IMR-90 (cell line): ENCODE measurements around the gene PCSK5. TPM values are rescaled to one million over a fixed set of nuclear protein-coding genes. Genes with fewer than 3 reads are reported as not detected.

Experiments
- ATAC-seq: fragments of 200-7000 bp; cut with Tn5 transposase; 2 replicates; pipeline ENCODE4 v1.9.1; 2020; ENCODE audit warnings: low read depth, mild to moderate bottlenecking, moderate library complexity
- BruUV-seq: library from RNA; stranded (reverse); fragments of 400-500 nt; replicated peaks from 2 replicates; lab custom pipeline; 2021; lab: Mats Ljungman, UMichigan
- CTCF ChIA-PET: fragments of 300-600 bp; formaldehyde crosslinking; extraction: SDS; loops from one replicate; lab custom pipeline; 2021; ENCODE audit warnings: antibody characterized with exemption; lab: Yijun Ruan, JAX
- POLR2A ChIA-PET: fragments of 300-600 bp; sonication (Branson Sonifier 250); formaldehyde crosslinking; loops from one replicate; lab custom pipeline; 2022; ENCODE audit warnings: antibody characterized with exemption; ENCODE audit not compliant: unreplicated experiment; lab: Charles Lee
- DNase-seq: peaks from one replicate; pipeline ENCODE4 v3.0.0; 2013
- H2AFZ ChIP-seq: replicated peaks from 2 replicates; pipeline ENCODE3; 2013; ENCODE audit warnings: low read length, mild to moderate bottlenecking; ENCODE audit not compliant: poor library complexity
- H2AK5ac ChIP-seq: 2 replicates; pipeline ENCODE4 v1.6.1; 2013; ENCODE audit warnings: low read depth, low read length, inconsistent platforms
- H2AK9ac ChIP-seq: replicated peaks from 2 replicates; pipeline ENCODE3; 2013; ENCODE audit warnings: mild to moderate bottlenecking, low read depth, low read length, moderate library complexity; ENCODE audit not compliant: poor library complexity
- H2BK120ac ChIP-seq: 2 replicates; pipeline ENCODE4 v1.6.1; 2013; ENCODE audit warnings: low read depth, low read length, inconsistent platforms
- H2BK15ac ChIP-seq: 3 replicates; pipeline ENCODE4 v1.6.1; 2013; ENCODE audit warnings: low read depth, low read length, inconsistent platforms
- H2BK20ac ChIP-seq: 2 replicates; pipeline ENCODE4 v1.6.1; 2013; ENCODE audit warnings: low read depth, mild to moderate bottlenecking, inconsistent platforms, low read length, moderate library complexity
- H2BK5ac ChIP-seq: 2 replicates; pipeline ENCODE4 v1.6.1; 2013; ENCODE audit warnings: mild to moderate bottlenecking, low read depth, low read length, inconsistent platforms; ENCODE audit not compliant: poor library complexity, severe bottlenecking
- H3K14ac ChIP-seq: replicated peaks from 2 replicates; pipeline ENCODE4 v1.6.1; 2013; ENCODE audit warnings: low read depth, low read length, inconsistent platforms
- H3K18ac ChIP-seq: 2 replicates; pipeline ENCODE4 v1.6.1; 2013; ENCODE audit warnings: low read depth, low read length, control low read depth
- H3K23ac ChIP-seq: 2 replicates; pipeline ENCODE4 v1.6.1; 2013; ENCODE audit warnings: low read depth, low read length, inconsistent platforms
- H3K27ac ChIP-seq: 2 replicates; pipeline ENCODE4 v1.5.1; 2013; ENCODE audit warnings: mild to moderate bottlenecking, control low read depth, low read length; ENCODE audit not compliant: insufficient read depth
- H3K27me3 ChIP-seq: 2 replicates; pipeline ENCODE4 v1.6.1; 2013; ENCODE audit warnings: low read length; ENCODE audit not compliant: control insufficient read depth, insufficient read depth
- H3K36me3 ChIP-seq: 2 replicates; pipeline ENCODE4 v1.6.1; 2013; ENCODE audit warnings: low read length, mixed read lengths; ENCODE audit not compliant: control insufficient read depth, insufficient read depth
- H3K4ac ChIP-seq: 2 replicates; pipeline ENCODE4 v1.6.1; 2013; ENCODE audit warnings: low read depth, low read length, inconsistent platforms
- H3K4me1 ChIP-seq: 2 replicates; pipeline ENCODE4 v1.6.1; 2013; ENCODE audit warnings: low read length, mixed read lengths; ENCODE audit not compliant: control insufficient read depth, insufficient read depth
- H3K4me2 ChIP-seq: 2 replicates; pipeline ENCODE4 v1.6.1; 2013; ENCODE audit warnings: low read depth, mild to moderate bottlenecking, control low read depth, low read length, moderate library complexity
- H3K4me3 ChIP-seq: 2 replicates; pipeline ENCODE4 v1.5.1; 2013; ENCODE audit warnings: low read depth, mild to moderate bottlenecking, control low read depth, low read length, moderate library complexity; ENCODE audit not compliant: insufficient read depth
- H3K56ac ChIP-seq: 2 replicates; pipeline ENCODE4 v1.6.1; 2013; ENCODE audit warnings: low read length, inconsistent platforms; ENCODE audit not compliant: insufficient read depth; ENCODE audit errors: extremely low read depth
- H3K79me1 ChIP-seq, 2 experiments: 2 replicates each; pipeline ENCODE4 v1.6.1; 2013; ENCODE audit warnings: low read length in 2 of 2, inconsistent platforms in 1 of 2, low read depth in 1 of 2
- H3K9ac ChIP-seq: 2 replicates; pipeline ENCODE4 v1.6.1; 2013; ENCODE audit warnings: low read depth, low read length, control low read depth
- H3K9me1 ChIP-seq: 2 replicates; pipeline ENCODE4 v1.6.1; 2013; ENCODE audit warnings: low read length, inconsistent platforms; ENCODE audit not compliant: insufficient read depth
- H3K9me3 ChIP-seq: 2 replicates; pipeline ENCODE4 v1.6.1; 2013; ENCODE audit warnings: low read length; ENCODE audit not compliant: control insufficient read depth, insufficient read depth
- H4K20me1 ChIP-seq: 2 replicates; pipeline ENCODE4 v1.6.1; 2013; ENCODE audit warnings: low read length, inconsistent platforms; ENCODE audit not compliant: insufficient read depth
- H4K5ac ChIP-seq: 2 replicates; pipeline ENCODE4 v1.6.1; 2013; ENCODE audit warnings: mild to moderate bottlenecking, low read depth, low read length, control low read depth
- H4K8ac ChIP-seq, 2 experiments: 2 replicates each; pipeline ENCODE4 v1.6.1; 2013; ENCODE audit warnings: low read depth in 2 of 2, low read length in 2 of 2, control low read depth in 1 of 2, inconsistent platforms in 1 of 2
- H4K91ac ChIP-seq: 2 replicates; pipeline ENCODE4 v1.6.1; 2013; ENCODE audit warnings: low read depth, low read length, inconsistent platforms; ENCODE audit not compliant: insufficient read depth
- CEBPB ChIP-seq: IDR thresholded peaks from 2 replicates; pipeline ENCODE4 v1.6.1; 2012; ENCODE audit warnings: low read depth, low read length, improper control_type of control experiment
- CHD1 ChIP-seq: IDR thresholded peaks from 2 replicates; pipeline ENCODE4 v1.6.1; 2012; ENCODE audit warnings: low read depth, low read length, improper control_type of control experiment
- FOS ChIP-seq: fragments of 150-350 bp; IDR thresholded peaks from 2 replicates; pipeline ENCODE4 v1.6.1; 2016; ENCODE audit warnings: low read depth, low read length
- MAZ ChIP-seq: IDR thresholded peaks from 2 replicates; pipeline ENCODE4 v1.6.1; 2012; ENCODE audit warnings: low read depth, mild to moderate bottlenecking, low read length, improper control_type of control experiment, moderate library complexity, borderline replicate concordance
- NFE2L2 ChIP-seq: fragments of 150-350 bp; IDR thresholded peaks from 2 replicates; pipeline ENCODE4 v1.6.1; 2016; ENCODE audit warnings: low read depth, mild to moderate bottlenecking, low read length
- POLR2A ChIP-seq: IDR thresholded peaks from 2 replicates; pipeline ENCODE4 v1.6.1; 2012; ENCODE audit warnings: mild to moderate bottlenecking, low read depth, low read length
- RAD21 ChIP-seq: IDR thresholded peaks from 2 replicates; pipeline ENCODE4 v1.6.1; 2012; ENCODE audit warnings: low read length, improper control_type of control experiment
- RCOR1 ChIP-seq: IDR thresholded peaks from 2 replicates; pipeline ENCODE4 v1.6.1; 2012; ENCODE audit warnings: mild to moderate bottlenecking, low read length, improper control_type of control experiment; ENCODE audit not compliant: insufficient replicate concordance
- RFX5 ChIP-seq: IDR thresholded peaks from 2 replicates; pipeline ENCODE4 v1.8.0; 2012; ENCODE audit warnings: low read depth, mild to moderate bottlenecking, low read length, moderate library complexity
- SMC3 ChIP-seq: fragments of 150-350 bp; IDR thresholded peaks from 2 replicates; pipeline ENCODE4 v1.6.1; 2016; ENCODE audit warnings: low read depth, mild to moderate bottlenecking, antibody characterized with exemption, low read length, moderate library complexity
- WGBS, 2 experiments: methylation state at CpG; one replicate each; pipeline versions ENCODE4 v1.1.5 to v1.1.7; 2013; ENCODE audit warnings: missing lambda C conversion rate in 2 of 2; ENCODE audit not compliant: insufficient read length in 1 of 2; ENCODE audit errors: extremely low coverage in 2 of 2; 5-methylcytosine and 5-hydroxymethylcytosine counted together
- dilution Hi-C: fragments of 300-500 bp; cut with HindIII; formaldehyde crosslinking; loops from one replicate; pipeline ENCODE4 v1.14.3; 2018; ENCODE audit warnings: low sequenced_read_pairs; ENCODE audit not compliant: unreplicated experiment
- in situ Hi-C: fragments of 300-500 bp; cut with MboI; formaldehyde crosslinking; loops from 3 replicates; pipeline ENCODE4 v1.14.3; 2019; ENCODE audit warnings: low sequenced_read_pairs, inconsistent platforms, mixed read lengths
- intact Hi-C: fragments of 100-400 bp; cut with micrococcal nuclease; formaldehyde crosslinking; loops from 2 replicates; pipeline ENCODE4 v1.10.0; 2022
- polyA plus RNA-seq, 3 experiments: library from polyadenylated mRNA; depleted of rRNA; stranded (reverse); fragments of >200 nt; gene quantifications; 2 replicates each; pipeline ENCODE4 v1.2.3, GENCODE V29; 2012; ENCODE audit warnings: low replicate concordance in 1 of 3
- total RNA-seq: library from RNA; depleted of rRNA; stranded (reverse); fragments of >200 nt; gene quantifications from 2 replicates; pipeline ENCODE4 v1.2.3, GENCODE V29; 2012
- TF ChIP-seq, protein P1 (sequence below): fragments of 150-350 bp; IDR thresholded peaks from 2 replicates; pipeline ENCODE4 v1.6.1; 2016; ENCODE audit warnings: low read depth, mild to moderate bottlenecking, low read length, moderate library complexity, borderline replicate concordance
- TF ChIP-seq, protein P2 (sequence below): fragments of 150-350 bp; IDR thresholded peaks from 2 replicates; pipeline ENCODE4 v1.6.1; 2017; ENCODE audit warnings: mild to moderate bottlenecking, antibody characterized with exemption, low read length, low read depth
- TF ChIP-seq, protein P3 (sequence below): conservative IDR thresholded peaks from 2 replicates; pipeline ENCODE4 v1.5.1; 2012; ENCODE audit warnings: mild to moderate bottlenecking, low read depth, low read length, improper control_type of control experiment

The PCSK5 gene
- total and polyA plus RNA-seq, 2 of the 4 experiments (the other 2 are of a cell fraction) = 1.5 to 3.0 TPM

DNA sequence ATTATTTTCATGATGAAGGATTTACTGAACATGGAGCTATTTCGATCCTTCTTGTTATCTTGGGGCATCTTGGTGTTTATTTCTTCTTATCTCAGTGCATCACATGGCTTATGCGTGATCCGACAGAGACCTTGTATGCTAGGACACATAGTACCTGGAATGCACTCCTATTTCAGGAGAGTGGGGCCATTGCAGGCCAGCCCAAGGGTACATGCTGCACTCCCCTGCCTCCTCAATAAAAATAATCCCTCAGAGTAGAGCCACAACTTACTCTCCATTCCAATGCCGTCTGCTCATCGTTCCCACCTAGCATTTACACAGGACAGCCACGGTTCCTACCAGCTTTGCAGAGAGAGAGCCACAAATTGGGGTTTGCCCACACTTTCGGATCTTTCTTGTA is 43.5 kb downstream of the PCSK5 start:
- Histone ChIP-seq H3K4me1 (no peaks in the 10 kb centered on the region), H3K9ac (no peak overlapping the region), H2AK9ac (peak overlapping the region; percentile 25), H3K4ac (no peak overlapping the region), H3K9me1 (no peaks in the 10 kb centered on the region), H4K8ac (no peak overlapping the region), H3K36me3 (peaks cover 9% of the 10 kb centered on the region), H2AK5ac (no peak overlapping the region), H3K9me3 (no peaks in the 10 kb centered on the region), H3K18ac (no peak overlapping the region), H2BK15ac (no peak overlapping the region), H2BK5ac (no peak overlapping the region), H3K14ac (no peak overlapping the region), H3K4me2 (no peak overlapping the region), H2AFZ (no peak overlapping the region), H3K27ac (no peak overlapping the region), H3K27me3 (no peaks in the 10 kb centered on the region), H2BK20ac (no peak overlapping the region), H3K79me1 (no peaks in the 10 kb centered on the region), H3K23ac (no peak overlapping the region), H2BK120ac (no peak overlapping the region), H4K5ac (no peak overlapping the region), H4K20me1 (no peaks in the 10 kb centered on the region), H3K56ac (no peak overlapping the region), H4K91ac (no peak overlapping the region), H3K4me3 (no peak overlapping the region)
- POLR2A ChIA-PET = no interaction called here
- in situ Hi-C loops = no loop called here
- intact Hi-C loops = no loop called here
- dilution Hi-C loops = no loop called here
- no TSS peak for BruUV-seq
- CTCF ChIA-PET = no interaction called here
- ATAC-seq (no peak), DNase-seq (no peak)
- 100% methylated on average over 3 of the region's 7 CpGs; no CpG with 5 or more reads in 1 of the 2 experiments for WGBS, 2 experiments
- TF ChIP-seq, protein P1, sequence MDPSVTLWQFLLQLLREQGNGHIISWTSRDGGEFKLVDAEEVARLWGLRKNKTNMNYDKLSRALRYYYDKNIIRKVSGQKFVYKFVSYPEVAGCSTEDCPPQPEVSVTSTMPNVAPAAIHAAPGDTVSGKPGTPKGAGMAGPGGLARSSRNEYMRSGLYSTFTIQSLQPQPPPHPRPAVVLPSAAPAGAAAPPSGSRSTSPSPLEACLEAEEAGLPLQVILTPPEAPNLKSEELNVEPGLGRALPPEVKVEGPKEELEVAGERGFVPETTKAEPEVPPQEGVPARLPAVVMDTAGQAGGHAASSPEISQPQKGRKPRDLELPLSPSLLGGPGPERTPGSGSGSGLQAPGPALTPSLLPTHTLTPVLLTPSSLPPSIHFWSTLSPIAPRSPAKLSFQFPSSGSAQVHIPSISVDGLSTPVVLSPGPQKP = no peak
- TF ChIP-seq NFE2L2 (no peak), RFX5 (no peak), CHD1 (no peak), CEBPB (no peak), RCOR1 (no peak), RAD21 (no peak), SMC3 (no peak), POLR2A (no peak), MAZ (no peak), FOS (no peak)
- TF ChIP-seq, protein P2, sequence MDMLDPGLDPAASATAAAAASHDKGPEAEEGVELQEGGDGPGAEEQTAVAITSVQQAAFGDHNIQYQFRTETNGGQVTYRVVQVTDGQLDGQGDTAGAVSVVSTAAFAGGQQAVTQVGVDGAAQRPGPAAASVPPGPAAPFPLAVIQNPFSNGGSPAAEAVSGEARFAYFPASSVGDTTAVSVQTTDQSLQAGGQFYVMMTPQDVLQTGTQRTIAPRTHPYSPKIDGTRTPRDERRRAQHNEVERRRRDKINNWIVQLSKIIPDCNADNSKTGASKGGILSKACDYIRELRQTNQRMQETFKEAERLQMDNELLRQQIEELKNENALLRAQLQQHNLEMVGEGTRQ = no peak
- TF ChIP-seq, protein P3, sequence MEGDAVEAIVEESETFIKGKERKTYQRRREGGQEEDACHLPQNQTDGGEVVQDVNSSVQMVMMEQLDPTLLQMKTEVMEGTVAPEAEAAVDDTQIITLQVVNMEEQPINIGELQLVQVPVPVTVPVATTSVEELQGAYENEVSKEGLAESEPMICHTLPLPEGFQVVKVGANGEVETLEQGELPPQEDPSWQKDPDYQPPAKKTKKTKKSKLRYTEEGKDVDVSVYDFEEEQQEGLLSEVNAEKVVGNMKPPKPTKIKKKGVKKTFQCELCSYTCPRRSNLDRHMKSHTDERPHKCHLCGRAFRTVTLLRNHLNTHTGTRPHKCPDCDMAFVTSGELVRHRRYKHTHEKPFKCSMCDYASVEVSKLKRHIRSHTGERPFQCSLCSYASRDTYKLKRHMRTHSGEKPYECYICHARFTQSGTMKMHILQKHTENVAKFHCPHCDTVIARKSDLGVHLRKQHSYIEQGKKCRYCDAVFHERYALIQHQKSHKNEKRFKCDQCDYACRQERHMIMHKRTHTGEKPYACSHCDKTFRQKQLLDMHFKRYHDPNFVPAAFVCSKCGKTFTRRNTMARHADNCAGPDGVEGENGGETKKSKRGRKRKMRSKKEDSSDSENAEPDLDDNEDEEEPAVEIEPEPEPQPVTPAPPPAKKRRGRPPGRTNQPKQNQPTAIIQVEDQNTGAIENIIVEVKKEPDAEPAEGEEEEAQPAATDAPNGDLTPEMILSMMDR = no peak
